Stimulated activated CD4-positive, alpha-beta T cell treated with anti-CD3 and anti-CD28 coated beads, Interleukin-4, amount 100 ng/mL, for 48 hours (primary cell): ENCODE data around the gene XPNPEP2.

Experiments
- DNase-seq, 2 donors: peaks; one replicate each; pipeline ENCODE4 v3.0.0-alpha.2; 2020; ENCODE audit warnings: low read depth in 2 of 2

The XPNPEP2 gene, protein sequence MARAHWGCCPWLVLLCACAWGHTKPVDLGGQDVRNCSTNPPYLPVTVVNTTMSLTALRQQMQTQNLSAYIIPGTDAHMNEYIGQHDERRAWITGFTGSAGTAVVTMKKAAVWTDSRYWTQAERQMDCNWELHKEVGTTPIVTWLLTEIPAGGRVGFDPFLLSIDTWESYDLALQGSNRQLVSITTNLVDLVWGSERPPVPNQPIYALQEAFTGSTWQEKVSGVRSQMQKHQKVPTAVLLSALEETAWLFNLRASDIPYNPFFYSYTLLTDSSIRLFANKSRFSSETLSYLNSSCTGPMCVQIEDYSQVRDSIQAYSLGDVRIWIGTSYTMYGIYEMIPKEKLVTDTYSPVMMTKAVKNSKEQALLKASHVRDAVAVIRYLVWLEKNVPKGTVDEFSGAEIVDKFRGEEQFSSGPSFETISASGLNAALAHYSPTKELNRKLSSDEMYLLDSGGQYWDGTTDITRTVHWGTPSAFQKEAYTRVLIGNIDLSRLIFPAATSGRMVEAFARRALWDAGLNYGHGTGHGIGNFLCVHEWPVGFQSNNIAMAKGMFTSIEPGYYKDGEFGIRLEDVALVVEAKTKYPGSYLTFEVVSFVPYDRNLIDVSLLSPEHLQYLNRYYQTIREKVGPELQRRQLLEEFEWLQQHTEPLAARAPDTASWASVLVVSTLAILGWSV

DNA sequence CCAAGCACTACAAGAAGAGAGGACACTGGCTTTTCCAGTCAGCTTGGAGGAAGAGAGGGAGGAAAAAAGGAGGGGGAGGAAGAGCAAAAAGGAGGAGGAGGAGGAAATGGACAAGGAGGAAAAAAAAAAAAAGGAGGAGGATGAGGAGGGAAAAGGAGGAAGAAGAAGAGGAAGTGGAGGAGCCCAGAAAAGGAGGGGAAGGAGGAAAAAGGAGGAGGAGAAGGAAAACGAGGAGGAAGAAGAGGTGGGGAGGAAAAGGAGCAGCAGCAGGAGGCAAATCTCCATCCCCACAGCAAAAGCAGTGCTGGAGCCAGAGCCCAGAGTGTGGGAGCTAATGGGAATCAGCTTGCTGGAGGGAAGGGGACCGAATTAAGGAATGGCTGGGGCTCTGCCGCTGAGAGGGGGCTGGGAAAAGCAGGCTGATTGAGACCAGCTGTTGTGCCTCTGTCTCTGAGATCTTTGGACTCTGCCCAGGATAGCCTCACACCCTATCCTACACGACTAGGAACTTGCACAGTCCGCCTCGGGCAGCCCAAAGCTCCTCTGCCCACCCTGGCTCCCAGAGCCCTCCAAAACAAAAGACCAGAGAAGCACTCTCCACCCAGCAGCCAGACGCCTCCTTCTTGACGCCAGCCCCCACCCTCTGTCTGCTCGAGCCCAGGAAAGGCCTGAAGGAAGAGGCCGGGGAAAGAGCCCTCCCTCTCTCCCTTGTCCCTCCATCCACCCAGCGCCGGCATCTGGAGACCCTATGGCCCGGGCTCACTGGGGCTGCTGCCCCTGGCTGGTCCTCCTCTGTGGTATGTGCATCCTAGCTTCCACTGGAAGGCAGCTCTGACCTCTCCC is at the start of gene XPNPEP2:
XPNPEP2 (plus strand) TSS at position 514 of the 843 bp plus-strand sequence; CDS start at position 749, 235 bp downstream.
- no peak for DNase-seq

DNA sequence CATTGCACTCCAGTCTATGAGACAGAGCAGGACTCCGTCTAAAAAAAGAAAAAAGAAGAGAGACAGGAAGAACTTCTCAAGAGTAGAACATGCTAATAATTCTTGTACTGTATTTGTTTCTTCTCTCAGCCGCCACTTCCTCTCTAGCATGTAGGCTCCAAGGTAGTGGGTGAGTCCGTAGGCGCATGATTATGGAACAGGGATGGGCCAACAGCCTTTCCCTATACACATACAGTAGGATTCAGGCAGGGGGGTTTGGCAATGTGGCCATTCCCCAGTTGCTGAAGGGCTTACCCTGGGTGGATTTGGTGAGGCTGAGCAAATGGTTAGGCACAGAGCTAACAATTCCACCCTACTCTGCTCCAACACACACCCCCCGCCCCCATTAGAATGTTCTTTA is 49.0 kb upstream of the XPNPEP2 start:
- no peak for DNase-seq

DNA sequence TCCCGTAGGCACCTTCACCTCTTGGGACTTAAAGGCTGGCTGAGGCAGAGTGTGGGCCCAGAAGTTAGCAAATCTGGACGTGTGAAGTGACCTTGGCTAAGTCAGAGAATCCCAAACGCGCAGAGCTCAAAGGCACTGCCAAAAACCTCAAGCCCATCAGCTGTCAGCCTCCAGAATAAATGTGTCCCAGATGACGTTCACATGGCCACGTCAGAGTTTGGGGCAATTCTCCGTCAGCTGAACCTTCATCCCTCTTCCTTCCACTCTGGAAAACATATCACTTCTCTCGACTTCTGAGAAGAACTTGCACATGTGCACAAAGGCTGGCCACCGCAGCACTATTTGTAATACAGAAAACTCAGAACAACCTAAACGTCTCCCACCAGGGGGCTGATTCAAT is 48.3 kb upstream of the XPNPEP2 start:
- DNase-seq = no peak

DNA sequence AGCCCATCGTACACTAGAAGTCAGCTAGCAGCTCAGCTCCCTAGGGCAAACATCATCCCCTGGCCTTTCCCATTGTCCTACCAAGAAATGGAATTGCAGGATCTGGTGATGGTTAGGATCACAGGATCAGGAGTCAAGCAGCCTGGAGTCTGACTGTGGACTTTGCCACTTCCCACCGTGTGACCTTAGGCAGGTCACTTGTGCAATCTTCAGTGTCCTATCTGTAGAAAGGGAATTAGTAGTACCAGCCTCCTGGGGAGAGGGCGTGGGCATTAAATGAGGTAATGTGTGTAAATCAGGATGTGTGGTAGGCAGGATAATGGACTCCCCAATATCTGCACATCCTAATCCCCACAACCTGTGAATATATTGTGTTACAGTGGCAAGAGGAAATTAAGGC is 45.4 kb upstream of the XPNPEP2 start:
- DNase-seq = no peak

DNA sequence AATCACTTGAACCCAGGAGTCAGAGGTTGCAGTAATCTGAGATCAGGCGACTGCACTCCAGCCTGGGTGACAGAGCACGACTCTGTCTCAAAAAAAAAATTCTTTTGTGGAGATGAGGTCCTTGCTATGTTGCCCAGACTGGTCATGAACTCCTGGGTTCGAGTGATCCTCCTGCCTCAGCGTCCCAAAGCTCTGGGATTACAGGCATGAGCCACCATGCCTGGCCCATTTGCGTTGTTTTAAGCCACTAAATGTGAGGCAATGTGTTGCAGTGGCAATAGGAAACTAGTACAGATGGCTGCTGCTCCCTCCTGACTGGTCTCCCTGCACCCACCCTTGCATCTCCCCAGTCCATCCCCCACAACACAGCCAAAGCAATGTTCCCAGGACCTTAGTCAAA is 44.0 kb upstream of the XPNPEP2 start:
- DNase-seq = no peak

DNA sequence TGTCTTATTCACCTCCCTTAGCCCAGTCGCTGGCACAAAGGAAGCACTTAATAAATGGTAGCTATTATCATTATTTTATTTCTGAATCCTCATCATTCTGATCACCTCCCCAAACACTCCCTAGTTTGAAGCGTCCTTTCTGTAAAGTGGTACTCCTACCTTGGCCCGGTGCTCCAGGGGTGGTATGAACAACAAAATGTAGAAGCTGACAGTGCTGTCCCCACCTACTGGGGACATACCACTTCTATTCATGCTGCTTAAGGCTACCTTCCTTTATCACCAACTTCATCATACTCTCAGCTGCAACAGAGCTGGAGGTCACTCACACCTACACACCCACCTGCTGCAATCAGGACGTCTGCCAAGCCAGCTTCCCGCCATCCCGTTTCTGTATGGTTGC is 43.2 kb upstream of the XPNPEP2 start:
- no peak for DNase-seq

DNA sequence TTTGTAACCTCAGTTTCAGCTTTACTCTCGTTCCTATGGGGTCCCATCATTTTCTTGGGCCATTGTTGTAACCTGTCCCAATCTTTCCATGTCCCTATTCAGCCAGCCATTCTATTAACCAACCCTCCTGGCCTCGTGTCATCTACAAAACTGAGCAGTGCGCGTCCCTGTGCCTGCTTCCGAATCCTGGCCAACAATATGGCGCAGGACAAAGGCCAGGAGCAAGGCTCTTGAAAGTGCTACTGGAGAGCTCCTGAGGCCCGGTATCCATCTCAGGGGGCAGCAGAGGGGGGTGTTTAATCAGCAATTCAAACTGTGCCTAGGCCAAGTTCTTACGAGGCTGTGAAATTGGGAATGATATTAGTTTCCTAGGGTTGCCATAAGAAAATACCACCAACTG is 42.8 kb upstream of the XPNPEP2 start:
- no peak for DNase-seq

DNA sequence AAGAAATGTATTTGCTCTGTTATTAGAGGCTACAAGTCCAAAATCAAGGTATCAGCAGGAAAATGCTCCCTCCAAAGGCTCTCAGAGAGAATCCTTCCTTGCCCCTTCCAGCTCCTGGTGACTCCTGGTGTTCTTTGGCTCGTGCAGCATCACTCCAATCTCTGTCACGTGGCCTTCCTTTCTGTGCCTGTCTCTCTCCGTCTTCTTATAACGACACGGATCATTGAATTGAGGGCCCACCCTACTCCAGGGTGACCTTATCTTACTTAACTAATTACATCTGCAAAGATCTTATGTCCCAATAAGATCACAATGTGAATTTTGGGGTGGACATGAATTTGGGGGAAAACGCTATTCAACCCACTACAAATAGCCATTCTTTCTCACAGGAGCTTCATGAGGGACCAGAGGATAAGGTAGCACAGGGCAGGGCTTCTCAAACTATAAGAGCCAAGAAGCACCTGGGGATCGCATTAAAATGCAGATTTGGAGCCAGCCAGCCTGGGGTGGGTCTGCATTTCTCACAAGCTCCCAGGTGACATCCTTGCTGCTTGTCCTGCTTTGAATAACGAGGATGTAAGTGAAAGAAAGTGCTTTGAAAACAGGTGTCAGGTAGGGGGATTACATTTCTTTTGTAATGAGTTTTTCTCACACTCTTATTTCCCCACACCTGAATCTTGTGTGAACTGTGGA is 42.2 kb upstream of the XPNPEP2 start:
- DNase-seq = no peak

DNA sequence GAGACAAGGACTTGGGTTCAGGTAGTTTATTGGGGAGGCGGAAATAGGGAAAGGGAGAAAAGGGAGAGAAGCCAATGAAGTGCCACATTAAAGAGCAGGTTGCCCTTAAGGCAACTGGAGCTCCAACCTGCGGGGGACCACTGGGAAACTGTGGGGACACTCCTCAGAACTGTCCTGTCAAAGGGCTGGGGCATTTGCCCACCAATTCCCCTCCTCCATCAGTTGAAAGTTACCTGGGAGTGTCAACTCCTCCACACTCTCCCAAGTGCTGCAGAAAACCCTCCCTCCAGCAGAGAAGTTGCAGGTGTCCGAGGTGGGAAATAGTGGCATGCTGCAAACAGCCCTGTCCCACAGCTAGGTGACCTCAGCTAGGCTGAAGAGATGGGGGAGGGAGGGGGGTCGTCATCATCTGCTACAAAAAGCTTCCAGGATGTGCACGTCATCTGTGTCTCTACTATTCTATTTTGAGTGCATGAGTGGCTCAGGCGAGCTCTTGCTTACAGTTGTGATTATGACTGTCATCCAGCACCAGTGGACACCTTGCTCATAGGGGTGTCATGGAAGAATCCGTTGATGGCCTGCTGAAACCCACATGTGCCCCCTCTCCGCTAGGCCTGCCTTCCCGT is 41.5 kb upstream of the XPNPEP2 start:
- DNase-seq = no peak

DNA sequence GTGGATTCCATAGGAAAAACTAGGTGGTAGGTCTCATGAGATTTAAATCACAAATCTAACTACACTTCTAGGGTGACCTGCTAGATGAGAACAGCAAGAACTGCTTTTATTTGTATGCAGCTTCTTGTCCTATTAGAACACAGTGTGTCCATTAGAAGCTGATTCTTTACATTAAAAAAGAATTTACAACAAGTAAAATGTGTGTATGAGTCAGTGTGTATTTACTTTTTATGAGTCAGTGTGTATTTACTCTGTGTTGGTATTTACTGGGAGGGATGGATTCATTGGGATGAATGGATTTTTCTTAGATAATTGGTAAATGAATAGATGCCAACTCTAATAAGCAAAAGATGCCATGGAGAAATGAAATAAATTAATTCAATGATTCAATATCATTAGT is 40.6 kb upstream of the XPNPEP2 start:
- DNase-seq = no peak

DNA sequence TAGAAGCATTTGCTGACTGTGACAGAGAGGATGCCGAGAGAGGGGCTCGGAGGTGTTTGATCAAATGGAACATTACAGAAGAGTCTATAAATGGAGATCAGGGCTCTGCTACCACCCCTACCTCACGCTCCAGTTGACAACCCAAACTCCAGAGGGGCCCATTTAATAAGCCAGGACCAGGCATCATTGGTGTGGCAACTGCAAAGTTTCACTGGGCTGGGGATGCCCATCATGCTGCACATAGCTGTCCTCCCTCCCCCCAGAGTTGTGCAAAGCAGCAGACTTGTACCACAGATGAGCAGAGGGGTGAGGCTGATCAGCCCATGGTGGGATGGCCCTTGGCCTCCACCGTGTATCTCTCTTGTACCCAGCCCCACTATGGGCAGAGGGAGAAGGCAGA is 38.2 kb upstream of the XPNPEP2 start:
- DNase-seq = no peak

DNA sequence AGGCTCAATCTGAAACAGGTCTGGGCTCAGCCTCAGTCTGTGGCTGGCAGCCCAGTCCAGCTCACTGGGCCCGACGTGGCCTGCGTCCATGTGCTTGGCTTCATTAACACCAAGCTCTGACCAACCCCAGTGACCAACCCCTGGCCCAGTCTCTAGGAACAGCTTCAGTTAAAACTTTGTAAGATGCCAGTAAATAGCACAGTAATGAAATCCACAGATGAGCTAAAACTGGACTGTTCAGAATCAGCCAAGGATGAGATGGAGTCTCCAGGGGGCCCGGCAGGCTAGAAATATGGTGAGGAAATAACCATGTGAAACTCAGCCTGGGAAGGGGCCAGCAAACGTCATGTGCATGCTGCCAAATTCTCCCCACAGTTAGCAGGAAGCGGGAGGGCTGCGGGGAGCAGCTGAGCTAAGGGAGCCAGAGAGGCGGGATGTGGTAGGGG is 37.1 kb upstream of the XPNPEP2 start:
- DNase-seq = no peak

DNA sequence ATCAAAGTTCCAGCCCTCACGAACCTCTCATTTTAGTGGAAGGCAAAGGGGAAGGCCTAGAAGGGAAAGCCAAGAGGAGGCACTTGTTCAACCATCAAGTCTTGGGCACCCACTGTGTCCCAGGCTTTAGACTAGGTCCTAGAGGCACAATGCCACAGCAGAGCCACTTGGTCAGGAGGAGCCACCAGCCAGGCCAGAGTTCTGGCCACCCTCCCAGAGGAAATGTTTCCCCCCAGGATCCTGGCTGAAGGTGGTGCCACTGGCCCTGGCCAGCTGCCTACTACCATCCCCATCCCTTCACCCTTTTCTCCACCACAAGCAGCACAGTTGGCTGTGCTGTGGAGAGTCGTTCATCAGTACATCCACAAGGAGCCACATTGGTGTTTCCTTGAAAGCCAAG is 34.3 kb upstream of the XPNPEP2 start:
- DNase-seq = no peak

DNA sequence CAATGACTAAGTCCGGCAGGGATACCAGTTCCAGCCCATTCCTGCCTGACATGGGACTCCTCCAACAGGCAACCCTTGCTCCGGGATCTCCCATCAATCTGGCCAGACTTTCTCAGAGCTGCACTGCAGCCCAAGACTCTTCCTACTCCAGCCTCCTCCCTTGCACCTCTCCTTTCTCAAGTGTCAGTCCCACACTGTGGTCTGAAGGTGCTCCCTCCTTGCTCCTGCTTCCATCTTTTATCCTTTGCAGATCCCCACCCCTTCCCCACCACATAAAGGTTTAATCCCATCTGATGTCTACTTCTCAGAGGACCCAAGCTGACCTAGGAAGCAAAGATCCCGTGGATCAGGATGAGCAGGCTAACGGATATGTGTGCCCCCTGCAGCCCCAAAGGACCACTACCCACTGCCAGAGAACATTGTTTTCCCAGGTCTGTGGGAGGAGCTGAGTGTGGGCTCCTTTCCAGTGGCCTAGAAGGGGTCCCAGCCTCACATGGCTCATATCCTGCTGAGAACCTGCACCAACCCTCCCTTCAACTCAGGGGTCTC is 33.3 kb upstream of the XPNPEP2 start:
- no peak for DNase-seq

DNA sequence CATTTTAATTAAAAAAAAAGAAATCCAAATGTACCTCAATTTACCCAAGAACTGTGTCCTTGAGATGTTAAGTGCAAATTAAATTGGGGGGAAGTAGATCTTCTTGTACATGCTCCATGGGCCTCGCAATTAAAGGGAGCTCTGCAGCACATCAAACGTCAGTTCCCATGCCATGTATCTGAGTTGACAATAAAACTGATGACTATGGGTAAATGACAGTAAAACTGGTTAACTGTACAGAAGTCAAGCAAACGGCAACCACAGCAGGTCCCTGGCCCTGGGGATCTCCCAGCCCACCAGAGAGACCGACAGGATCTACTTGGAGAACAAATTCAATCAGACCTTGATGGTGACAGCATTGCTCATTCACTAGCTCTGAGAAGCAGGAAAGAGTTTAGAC is 32.8 kb upstream of the XPNPEP2 start:
- DNase-seq = no peak

DNA sequence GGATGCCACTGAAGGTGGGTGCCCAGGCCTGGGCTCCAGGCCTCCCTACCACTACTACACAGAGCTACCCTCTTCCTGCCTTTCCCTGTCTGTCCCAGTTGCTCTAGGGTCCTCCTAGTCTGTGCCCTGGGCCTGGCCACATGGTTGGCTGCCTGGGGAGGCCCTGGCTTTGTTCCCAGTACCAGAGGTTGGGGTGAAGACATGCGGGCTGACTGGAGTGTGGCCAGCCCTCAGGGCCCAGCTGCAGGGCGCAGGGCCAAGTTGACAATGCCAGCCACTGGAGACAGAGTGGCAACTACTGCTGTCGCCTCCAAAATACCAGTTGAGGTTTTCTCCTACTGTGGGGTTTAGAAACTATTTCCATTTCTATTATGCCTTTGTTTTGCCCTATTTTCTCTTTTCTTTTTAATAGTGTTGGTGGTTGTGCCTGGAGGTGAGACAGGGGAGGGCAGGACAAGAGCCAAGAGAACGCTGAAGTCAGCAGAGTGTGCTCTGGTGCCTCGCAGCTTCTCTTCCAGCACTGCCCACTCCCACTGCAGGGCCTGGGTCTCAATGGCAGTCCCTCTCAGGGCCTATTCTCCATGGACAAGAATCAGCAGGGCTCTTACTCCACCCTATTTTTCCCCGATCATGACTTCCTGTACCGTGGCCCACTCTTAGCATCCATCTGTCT is 32.2 kb upstream of the XPNPEP2 start:
- no peak for DNase-seq

DNA sequence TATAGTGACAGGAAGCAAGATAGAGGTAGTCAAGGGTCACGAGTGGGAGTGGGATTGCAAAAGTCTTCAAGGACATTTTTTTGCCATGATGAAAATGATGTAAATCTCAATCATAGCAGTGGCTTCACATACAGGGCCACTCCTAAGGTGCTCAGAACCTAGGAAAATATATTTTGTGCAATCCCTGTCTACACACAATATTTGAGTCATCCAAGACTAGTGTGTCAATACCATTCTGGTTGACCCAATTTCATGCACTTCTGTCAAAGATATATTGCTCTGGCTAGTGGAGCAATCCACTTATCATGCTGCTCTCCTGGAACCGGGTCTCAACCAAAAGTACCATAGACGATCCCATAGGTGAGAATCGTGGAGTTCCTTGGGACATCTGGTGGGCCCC is 24.2 kb upstream of the XPNPEP2 start:
- no peak for DNase-seq

DNA sequence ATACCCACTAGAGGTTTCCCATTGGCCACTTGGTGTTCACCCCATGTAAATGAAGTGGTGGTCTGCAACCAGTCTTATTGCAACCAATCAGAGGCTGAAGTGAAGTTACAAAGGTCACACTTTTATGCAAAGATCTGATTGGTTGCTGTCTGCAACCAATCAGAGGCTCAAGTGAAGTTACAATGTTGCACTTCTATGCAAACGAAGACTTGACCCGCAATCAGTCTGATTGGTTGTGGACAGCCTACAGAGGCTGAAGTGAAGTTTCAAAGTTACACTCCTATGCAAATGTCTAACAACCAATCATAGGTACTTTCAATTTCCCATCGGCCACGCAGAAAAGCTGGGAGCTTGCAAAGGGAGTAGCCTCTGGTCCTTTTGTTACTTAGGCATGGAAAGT is 22.3 kb upstream of the XPNPEP2 start:
- DNase-seq = no peak

DNA sequence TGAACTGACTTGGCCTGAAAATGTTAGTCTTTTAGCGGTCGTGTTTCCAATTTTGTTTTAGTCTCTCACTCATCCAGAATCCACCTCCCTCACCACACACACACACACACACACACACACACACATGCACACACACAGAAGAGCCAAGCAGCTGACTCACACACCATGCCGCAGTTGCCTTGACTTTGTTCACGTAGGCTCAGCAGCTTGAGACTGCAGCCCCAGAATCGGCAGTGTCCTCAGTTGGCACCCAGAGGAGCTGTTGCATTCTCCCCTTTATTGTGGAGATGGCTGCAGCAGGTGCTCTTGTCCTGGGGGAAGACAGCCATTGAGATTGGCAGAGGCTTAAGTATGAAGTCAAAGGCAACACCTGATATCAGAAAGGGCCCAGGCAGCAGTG is 20.9 kb upstream of the XPNPEP2 start:
- no peak for DNase-seq

DNA sequence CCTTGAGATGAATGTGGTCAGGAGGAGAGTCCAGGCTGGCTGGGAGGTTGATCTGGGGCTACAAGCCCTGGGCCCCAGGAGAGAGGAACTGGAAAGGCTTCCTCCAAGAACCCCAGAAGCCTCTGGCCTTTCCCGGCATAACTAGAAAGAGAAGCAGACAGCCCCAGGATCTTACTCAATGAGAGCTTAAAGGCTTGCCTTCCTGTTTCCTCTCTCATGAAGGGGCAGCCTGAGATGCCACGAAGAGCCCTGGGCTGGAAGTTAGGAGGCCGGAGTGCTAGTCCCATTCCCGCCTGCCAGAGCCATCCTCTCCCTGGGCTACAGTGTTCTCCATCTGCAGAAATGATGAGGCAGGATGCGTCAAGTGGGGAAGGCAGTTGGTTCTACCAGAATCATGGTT is 20.1 kb upstream of the XPNPEP2 start:
- DNase-seq = no peak

DNA sequence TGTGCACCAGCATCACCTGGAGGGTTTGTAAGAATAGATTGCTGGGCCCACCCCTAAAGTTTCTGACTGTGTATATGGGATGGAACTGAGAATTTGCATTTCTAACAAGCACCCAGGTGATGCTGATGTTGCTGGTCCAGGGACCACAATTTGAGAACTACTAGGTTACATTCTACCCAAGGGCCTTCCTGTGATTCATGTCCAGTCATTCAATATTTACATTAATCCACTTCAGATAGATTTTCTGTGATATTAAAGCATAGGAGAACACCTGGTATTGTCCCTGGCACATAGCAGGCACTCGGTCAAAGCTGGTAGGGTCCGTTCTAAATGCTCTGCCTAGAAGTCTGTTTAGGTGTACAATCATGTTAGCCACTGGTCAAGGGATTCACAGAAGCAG is 19.5 kb upstream of the XPNPEP2 start:
- DNase-seq = no peak
